ENCODE measurements around the gene TMEM121. TPM values are rescaled to one million over a fixed set of nuclear protein-coding genes. Genes with fewer than 3 reads are reported as not detected.

TMEM121 gene
- total RNA-seq, 1 experiment from 2014 or later = 1.0 TPM

DNA sequence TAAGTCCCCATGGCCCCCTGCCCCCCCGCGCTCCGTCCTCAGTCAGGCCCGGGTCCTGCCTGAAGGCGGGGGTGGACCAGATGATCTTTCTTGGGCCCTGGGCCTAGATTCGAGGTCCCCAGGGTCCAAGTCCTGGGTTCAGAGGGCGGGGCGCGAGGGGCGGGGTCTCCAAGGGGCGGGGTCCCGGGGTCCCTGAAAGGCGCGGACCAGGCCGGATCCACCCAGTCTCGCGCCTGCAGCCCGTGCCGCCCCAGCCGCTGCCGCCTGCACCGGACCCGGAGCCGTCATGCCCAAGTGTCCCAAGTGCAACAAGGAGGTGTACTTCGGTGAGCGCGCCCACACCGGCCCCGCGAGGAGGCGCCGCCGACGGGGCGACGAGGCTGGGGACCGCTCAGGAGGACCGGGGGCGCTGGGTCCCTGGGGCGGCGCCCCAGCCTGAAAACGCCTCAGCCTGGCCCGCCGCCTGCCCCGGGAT is 39.4 kb upstream of the TMEM121 start:
- no peaks in the 10 kb centered on the region for H3K27me3 ChIP-seq (ENCODE audit: insufficient read depth, low read depth)
- peaks cover 41% of the 10 kb centered on the region for H3K4me1 ChIP-seq (replicated peaks; ENCODE audit: insufficient read depth)
- H3K79me2 ChIP-seq (ENCODE audit: low read depth) = 0 out of 2 replicates have a peak, but pooled peaks cover 3% of the 10 kb centered on the region
- H4K20me1 ChIP-seq (ENCODE audit: insufficient read depth) = peaks cover 4% of the 10 kb centered on the region
- no peaks in the 10 kb centered on the region for H3K9me2 ChIP-seq (ENCODE audit: insufficient read depth)
- H3K9me3 ChIP-seq (ENCODE audit: insufficient read depth, low read depth) = no peaks in the 10 kb centered on the region
- H3K36me3 ChIP-seq (ENCODE audit: low read depth) = no peaks in the 10 kb centered on the region
- DNase-seq = peak in 1 of 2 experiments; percentile 42
- ChIA-PET POLR2A (ENCODE audit: unreplicated experiment) (no interaction called here), CTCF (no interaction called here)
- TF ChIP-seq, protein P1, sequence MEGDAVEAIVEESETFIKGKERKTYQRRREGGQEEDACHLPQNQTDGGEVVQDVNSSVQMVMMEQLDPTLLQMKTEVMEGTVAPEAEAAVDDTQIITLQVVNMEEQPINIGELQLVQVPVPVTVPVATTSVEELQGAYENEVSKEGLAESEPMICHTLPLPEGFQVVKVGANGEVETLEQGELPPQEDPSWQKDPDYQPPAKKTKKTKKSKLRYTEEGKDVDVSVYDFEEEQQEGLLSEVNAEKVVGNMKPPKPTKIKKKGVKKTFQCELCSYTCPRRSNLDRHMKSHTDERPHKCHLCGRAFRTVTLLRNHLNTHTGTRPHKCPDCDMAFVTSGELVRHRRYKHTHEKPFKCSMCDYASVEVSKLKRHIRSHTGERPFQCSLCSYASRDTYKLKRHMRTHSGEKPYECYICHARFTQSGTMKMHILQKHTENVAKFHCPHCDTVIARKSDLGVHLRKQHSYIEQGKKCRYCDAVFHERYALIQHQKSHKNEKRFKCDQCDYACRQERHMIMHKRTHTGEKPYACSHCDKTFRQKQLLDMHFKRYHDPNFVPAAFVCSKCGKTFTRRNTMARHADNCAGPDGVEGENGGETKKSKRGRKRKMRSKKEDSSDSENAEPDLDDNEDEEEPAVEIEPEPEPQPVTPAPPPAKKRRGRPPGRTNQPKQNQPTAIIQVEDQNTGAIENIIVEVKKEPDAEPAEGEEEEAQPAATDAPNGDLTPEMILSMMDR (conservative IDR thresholded peaks at IDR 0.05) = no peak
- no peak for TF ChIP-seq EZH2 (IDR thresholded peaks at IDR 0.05; ENCODE audit: low read depth)
- peak overlapping the region; percentile 73 for H2AFZ ChIP-seq
- H3K4me2 ChIP-seq = peak overlapping the region; percentile 76
- peak overlapping the region; percentile 50 for H3K4me3 ChIP-seq
- peaks cover 17% of the 10 kb centered on the region; the same call in 1 of the 2 replicates for H3F3A ChIP-seq (ENCODE audit: insufficient read depth, low read depth)
- no TSS peak for BruUV-seq (replicated peaks)
- no peak overlapping the region for H3K27ac ChIP-seq
- intact Hi-C loops (cut with micrococcal nuclease; ENCODE audit: unreplicated experiment) = no loop called here

DNA sequence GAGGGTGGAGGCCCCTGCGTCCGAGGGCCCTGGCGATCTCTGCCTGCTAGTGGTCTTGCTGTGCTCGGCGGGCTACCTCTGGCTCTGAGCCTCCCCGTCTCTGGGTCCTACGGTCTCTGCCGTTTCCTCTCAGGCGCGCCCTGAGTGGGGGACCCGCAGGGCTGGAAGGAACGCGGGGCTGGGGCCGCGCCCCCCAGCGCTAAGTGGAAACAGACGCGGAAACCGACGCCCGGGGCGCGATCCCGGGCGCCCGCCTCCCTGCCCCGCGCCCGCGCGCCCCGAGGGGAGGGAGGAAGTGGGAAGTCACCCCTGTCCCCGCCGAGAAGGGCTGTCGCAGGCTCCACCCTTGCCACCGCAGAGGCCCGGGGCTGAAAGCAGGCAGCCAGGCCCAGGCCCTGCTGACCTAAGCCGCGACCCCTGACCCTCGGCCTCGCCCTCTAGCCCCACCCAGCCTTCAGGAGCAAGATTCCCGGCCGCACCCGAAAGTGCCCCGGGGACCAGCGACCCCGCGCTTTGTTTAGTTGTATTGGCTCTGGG is 38.9 kb upstream of the TMEM121 start:
- ChIA-PET POLR2A (ENCODE audit: unreplicated experiment) (no interaction called here), CTCF (no interaction called here)
- peak overlapping the region; percentile 73 for H2AFZ ChIP-seq

DNA sequence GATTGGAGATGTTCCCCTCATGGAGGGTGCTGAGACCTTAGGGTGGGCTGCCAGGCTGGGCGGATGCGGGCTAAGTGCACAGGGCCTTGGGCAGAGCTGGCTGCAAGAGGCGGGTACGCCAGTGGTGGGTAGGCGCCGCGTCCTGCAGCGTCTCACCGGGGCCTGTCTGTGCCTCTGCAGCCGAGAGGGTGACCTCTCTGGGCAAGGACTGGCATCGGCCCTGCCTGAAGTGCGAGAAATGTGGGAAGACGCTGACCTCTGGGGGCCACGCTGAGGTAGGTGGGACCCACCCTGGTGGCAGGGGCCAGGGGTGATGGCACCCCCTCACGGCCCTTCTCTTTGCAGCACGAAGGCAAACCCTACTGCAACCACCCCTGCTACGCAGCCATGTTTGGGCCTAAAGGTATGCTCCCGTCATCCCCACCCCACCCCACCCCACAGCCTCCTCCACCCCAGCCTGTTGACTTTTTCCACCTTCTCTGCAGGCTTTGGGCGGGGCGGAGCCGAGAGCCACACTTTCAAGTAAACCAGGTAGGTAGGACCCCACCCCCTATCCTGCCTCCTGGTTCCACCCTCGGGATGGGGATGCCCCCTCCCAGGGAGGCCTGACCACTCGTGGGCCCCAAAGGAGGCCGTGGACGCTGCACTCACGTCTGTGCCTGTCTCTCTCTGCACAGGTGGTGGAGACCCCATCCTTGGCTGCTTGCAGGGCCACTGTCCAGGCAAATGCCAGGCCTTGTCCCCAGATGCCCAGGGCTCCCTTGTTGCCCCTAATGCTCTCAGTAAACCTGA is 38.2 kb upstream of the TMEM121 start:
- Histone ChIP-seq H3K4me2 (peak overlapping the region; percentile 87), H3K79me2 (ENCODE audit: low read depth) (0 out of 2 replicates have a peak, but pooled peaks cover 5% of the 10 kb centered on the region), H3K27ac (no peak overlapping the region), H4K20me1 (ENCODE audit: insufficient read depth) (peaks cover 6% of the 10 kb centered on the region), H3K36me3 (ENCODE audit: low read depth) (no peaks in the 10 kb centered on the region), H3K9me2 (ENCODE audit: insufficient read depth) (no peaks in the 10 kb centered on the region), H3K9me3 (ENCODE audit: insufficient read depth, low read depth) (no peaks in the 10 kb centered on the region), H3K4me1 (replicated peaks; ENCODE audit: insufficient read depth) (peaks cover 32% of the 10 kb centered on the region), H3F3A (ENCODE audit: insufficient read depth, low read depth) (peaks cover 13% of the 10 kb centered on the region; the same call in 1 of the 2 replicates), H3K27me3 (ENCODE audit: insufficient read depth, low read depth) (no peaks in the 10 kb centered on the region), H2AFZ (no peak overlapping the region), H3K4me3 (peak overlapping the region; percentile 50; the same call in 1 of the 2 replicates)
- ChIA-PET POLR2A (ENCODE audit: unreplicated experiment) (no interaction called here), CTCF (no interaction called here)
- peak in 1 of 2 experiments; percentile 45 for DNase-seq
- no TSS peak for BruUV-seq (replicated peaks)
- intact Hi-C loops (cut with micrococcal nuclease; ENCODE audit: unreplicated experiment) = loop anchor here (2.0 kb wide), 1 partner anchor 39 kb away; no protein-coding TSS in a partner anchor
- TF ChIP-seq, protein P1 (conservative IDR thresholded peaks at IDR 0.05) = no peak
- no peak for TF ChIP-seq EZH2 (IDR thresholded peaks at IDR 0.05; ENCODE audit: low read depth)

More for the DNA sequence above, 38.9 kb upstream of the TMEM121 start:
- intact Hi-C loops (cut with micrococcal nuclease; ENCODE audit: unreplicated experiment) = no loop called here
- H3K27ac ChIP-seq = no peak overlapping the region
- no peaks in the 10 kb centered on the region for H3K36me3 ChIP-seq (ENCODE audit: low read depth)
- 0 out of 2 replicates have a peak, but pooled peaks cover 5% of the 10 kb centered on the region for H3K79me2 ChIP-seq (ENCODE audit: low read depth)
- H3K27me3 ChIP-seq (ENCODE audit: insufficient read depth, low read depth) = no peaks in the 10 kb centered on the region
- peaks cover 39% of the 10 kb centered on the region for H3K4me1 ChIP-seq (replicated peaks; ENCODE audit: insufficient read depth)
- H4K20me1 ChIP-seq (ENCODE audit: insufficient read depth) = peaks cover 6% of the 10 kb centered on the region
- no peaks in the 10 kb centered on the region for H3K9me3 ChIP-seq (ENCODE audit: insufficient read depth, low read depth)
- no peak for TF ChIP-seq EZH2 (IDR thresholded peaks at IDR 0.05; ENCODE audit: low read depth)
- peaks cover 15% of the 10 kb centered on the region; the same call in 1 of the 2 replicates for H3F3A ChIP-seq (ENCODE audit: insufficient read depth, low read depth)
- no peaks in the 10 kb centered on the region for H3K9me2 ChIP-seq (ENCODE audit: insufficient read depth)
- H3K4me3 ChIP-seq = peak overlapping the region; percentile 50
- peak in 1 of 2 experiments; percentile 55 for DNase-seq
- peak overlapping the region; percentile 76 for H3K4me2 ChIP-seq
- BruUV-seq (replicated peaks) = TSS peak; percentile 30
